ENCODE results near the gene ART1. TPM values are rescaled to one million over a fixed set of nuclear protein-coding genes. Genes with fewer than 3 reads are reported as not detected.
"Not testable (repeated sequence)": the region's sequence is repeated elsewhere in the genome, so short reads cannot be mapped to it uniquely, and the experiment has no call there.

Gene ART1
- total RNA-seq, 1 donor from 2014 or later = not detected

DNA sequence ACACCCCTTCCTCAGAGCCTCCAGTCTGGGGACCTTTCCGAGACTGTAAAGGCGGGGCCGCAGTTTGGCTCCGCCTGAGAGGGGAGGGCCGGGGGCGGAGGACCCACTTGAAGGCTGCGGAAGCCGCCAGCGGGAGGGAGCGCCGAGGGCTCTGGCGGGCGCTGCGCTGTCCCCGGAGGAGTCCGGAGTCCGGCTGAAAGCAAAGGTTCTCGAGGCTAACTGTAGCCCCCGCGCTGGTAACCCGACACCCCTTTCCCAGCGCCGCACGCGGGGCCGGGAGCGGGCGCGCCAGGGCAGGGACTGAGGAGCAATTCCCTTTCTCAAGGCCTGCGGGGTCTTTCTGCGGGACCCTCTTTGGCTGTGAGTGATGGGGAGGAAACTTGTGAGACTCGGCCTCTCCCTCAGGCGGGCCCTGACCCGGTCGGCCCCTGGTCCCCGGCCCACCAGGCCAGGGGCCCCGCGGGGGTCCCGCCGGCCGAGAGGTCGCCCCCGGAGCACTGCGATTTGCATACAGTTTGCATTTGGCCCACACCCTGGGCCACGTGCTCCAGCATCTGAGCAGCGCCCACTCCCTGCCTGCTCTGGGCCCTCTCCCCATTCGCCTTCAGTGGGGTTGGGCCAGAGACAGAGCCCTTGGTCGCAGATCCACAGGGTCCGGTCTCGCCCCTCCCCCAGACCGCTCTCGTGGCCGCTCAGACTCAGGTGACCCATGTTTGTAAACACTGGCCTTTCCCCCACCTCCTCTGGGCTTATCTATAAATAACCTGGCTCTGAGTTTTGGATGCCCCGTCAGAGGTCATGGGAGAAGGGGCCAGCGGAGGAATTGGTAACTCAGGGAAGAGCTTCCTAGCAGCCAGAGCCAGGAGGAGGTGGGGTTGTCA, 2.6 kb upstream of the ART1 start:
- H3K4me3 ChIP-seq (ENCODE audit: insufficient read depth, low read depth, low read length) = peak overlapping the region; percentile 64
- Mint-ChIP-seq H3K27me3 (ENCODE audit: low read depth, unreplicated experiment) (peaks cover 35% of the 10 kb centered on the region), H3K9me3 (ENCODE audit: unreplicated experiment) (peaks cover 4% of the 10 kb centered on the region), H3K36me3 (ENCODE audit: low read depth, unreplicated experiment) (peaks cover 3% of the 10 kb centered on the region), H3K4me1 (ENCODE audit: low read depth, unreplicated experiment) (no peaks in the 10 kb centered on the region), H3K27ac (ENCODE audit: unreplicated experiment) (peak overlapping the region; percentile 70), H3K4me3 (ENCODE audit: unreplicated experiment) (peak overlapping the region; percentile 80)
- peak overlapping the region; percentile 78 for H3K9ac ChIP-seq (ENCODE audit: low read length)
- FAIRE-seq = no peak
- no peaks in the 10 kb centered on the region for H3K9me3 ChIP-seq (ENCODE audit: insufficient read depth, low read depth, low read length)
- H2AFZ ChIP-seq (ENCODE audit: low read depth, low read length) = peak overlapping the region; percentile 79
- peaks cover 7% of the 10 kb centered on the region for H3K4me1 ChIP-seq (ENCODE audit: insufficient read depth, low read length)
- no peaks in the 10 kb centered on the region for H4K20me1 ChIP-seq (ENCODE audit: insufficient read depth, low read length)
- H3K27me3 ChIP-seq (ENCODE audit: insufficient read depth, low read length) = no peaks in the 10 kb centered on the region
- peak; percentile 67 for DNase-seq (ENCODE audit: low read depth)
- peak overlapping the region; percentile 93 for H3K4me2 ChIP-seq (ENCODE audit: low read length)
- H3K36me3 ChIP-seq (ENCODE audit: insufficient read depth, low read length) = no peaks in the 10 kb centered on the region
- no peaks in the 10 kb centered on the region for H3K79me2 ChIP-seq (ENCODE audit: insufficient read depth, low read length)
- H3K27ac ChIP-seq (ENCODE audit: low read depth, low read length) = no peak overlapping the region
- TF ChIP-seq EZH2 (IDR thresholded peaks at IDR 0.05; ENCODE audit: insufficient read depth, low read length) = no peak
- TF ChIP-seq, protein P1, sequence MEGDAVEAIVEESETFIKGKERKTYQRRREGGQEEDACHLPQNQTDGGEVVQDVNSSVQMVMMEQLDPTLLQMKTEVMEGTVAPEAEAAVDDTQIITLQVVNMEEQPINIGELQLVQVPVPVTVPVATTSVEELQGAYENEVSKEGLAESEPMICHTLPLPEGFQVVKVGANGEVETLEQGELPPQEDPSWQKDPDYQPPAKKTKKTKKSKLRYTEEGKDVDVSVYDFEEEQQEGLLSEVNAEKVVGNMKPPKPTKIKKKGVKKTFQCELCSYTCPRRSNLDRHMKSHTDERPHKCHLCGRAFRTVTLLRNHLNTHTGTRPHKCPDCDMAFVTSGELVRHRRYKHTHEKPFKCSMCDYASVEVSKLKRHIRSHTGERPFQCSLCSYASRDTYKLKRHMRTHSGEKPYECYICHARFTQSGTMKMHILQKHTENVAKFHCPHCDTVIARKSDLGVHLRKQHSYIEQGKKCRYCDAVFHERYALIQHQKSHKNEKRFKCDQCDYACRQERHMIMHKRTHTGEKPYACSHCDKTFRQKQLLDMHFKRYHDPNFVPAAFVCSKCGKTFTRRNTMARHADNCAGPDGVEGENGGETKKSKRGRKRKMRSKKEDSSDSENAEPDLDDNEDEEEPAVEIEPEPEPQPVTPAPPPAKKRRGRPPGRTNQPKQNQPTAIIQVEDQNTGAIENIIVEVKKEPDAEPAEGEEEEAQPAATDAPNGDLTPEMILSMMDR (IDR thresholded peaks at IDR 0.05; ENCODE audit: insufficient read depth, low read depth, low read length) = no peak

DNA sequence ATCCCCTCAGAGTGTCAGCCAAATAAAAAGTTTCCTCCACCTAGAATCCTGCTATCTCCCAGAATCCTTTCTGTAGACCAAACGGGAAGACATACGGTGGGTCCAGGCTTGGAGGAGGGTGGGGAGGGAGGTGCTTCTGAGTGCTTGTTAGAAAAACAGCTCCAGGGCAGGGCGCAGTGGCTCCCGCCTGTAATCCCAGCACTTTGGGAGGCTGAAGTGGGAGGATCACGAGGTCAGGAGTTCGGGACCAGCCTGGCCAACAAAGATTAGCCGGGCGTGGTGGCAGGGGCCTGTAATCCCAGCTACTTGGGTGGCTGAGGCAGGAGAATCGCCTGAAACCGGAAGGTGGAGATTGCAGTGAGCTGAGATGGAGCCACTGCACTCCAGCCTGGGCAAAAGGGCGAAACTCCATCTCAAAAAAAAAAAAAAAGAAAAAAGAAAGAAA, 1.8 kb upstream of the ART1 start:
- H3K79me2 ChIP-seq (ENCODE audit: insufficient read depth, low read length); H3K36me3 Mint-ChIP-seq (ENCODE audit: low read depth, unreplicated experiment); H3K4me3 Mint-ChIP-seq (ENCODE audit: unreplicated experiment); H3K27ac ChIP-seq (ENCODE audit: low read depth, low read length); H3K9me3 ChIP-seq (ENCODE audit: insufficient read depth, low read depth, low read length); H3K36me3 ChIP-seq (ENCODE audit: insufficient read depth, low read length); H3K27me3 ChIP-seq (ENCODE audit: insufficient read depth, low read length); H3K27ac Mint-ChIP-seq (ENCODE audit: unreplicated experiment); H3K4me1 ChIP-seq (ENCODE audit: insufficient read depth, low read length); DNase-seq (ENCODE audit: low read depth); H3K9me3 Mint-ChIP-seq (ENCODE audit: unreplicated experiment); H3K4me3 ChIP-seq (ENCODE audit: insufficient read depth, low read depth, low read length); H4K20me1 ChIP-seq (ENCODE audit: insufficient read depth, low read length); FAIRE-seq; H3K4me1 Mint-ChIP-seq (ENCODE audit: low read depth, unreplicated experiment): not testable (repeated sequence)
- H3K9ac ChIP-seq (ENCODE audit: low read length) = peak overlapping the region; percentile 78
- H3K27me3 Mint-ChIP-seq (ENCODE audit: low read depth, unreplicated experiment) = peaks cover 36% of the 10 kb centered on the region
- H3K4me2 ChIP-seq (ENCODE audit: low read length) = peak overlapping the region; percentile 93
- H2AFZ ChIP-seq (ENCODE audit: low read depth, low read length) = peak overlapping the region; percentile 79

DNA sequence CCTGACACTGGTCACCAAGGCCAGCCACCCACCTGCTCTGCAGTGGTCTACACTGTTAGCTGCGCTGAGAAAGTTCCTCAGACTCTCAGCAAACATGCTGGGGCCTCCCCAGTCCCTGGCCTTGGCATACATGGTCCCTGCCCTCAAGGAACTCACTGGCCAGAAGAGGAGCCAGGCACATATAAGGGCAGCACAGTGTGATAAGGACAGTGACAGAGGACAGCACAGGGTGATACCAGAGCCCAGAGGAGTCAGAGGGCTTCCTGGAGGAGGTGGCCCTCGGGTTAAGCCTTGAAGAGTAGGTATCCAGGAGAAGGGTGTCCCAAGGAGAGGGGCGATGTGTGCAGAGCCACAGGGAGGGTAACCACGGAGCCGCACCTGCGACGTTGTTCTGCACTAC, 624 bp downstream of the ART1 start:
- TF ChIP-seq EZH2 (IDR thresholded peaks at IDR 0.05; ENCODE audit: insufficient read depth, low read length) = no peak
- TF ChIP-seq, protein P1 (IDR thresholded peaks at IDR 0.05; ENCODE audit: insufficient read depth, low read depth, low read length) = no peak
- H3K4me1 ChIP-seq (ENCODE audit: insufficient read depth, low read length) = peaks cover 7% of the 10 kb centered on the region
- no peak overlapping the region for H3K4me3 ChIP-seq (ENCODE audit: insufficient read depth, low read depth, low read length)
- H3K9ac ChIP-seq (ENCODE audit: low read length) = no peak overlapping the region
- no peak overlapping the region for H3K27ac ChIP-seq (ENCODE audit: low read depth, low read length)
- no peak overlapping the region for H3K4me2 ChIP-seq (ENCODE audit: low read length)
- DNase-seq (ENCODE audit: low read depth) (no peak), FAIRE-seq (no peak)
- no peak overlapping the region for H2AFZ ChIP-seq (ENCODE audit: low read depth, low read length)
- Mint-ChIP-seq H3K9me3 (ENCODE audit: unreplicated experiment) (peaks cover 9% of the 10 kb centered on the region), H3K4me1 (ENCODE audit: low read depth, unreplicated experiment) (no peaks in the 10 kb centered on the region), H3K27me3 (ENCODE audit: low read depth, unreplicated experiment) (peaks cover 44% of the 10 kb centered on the region), H3K36me3 (ENCODE audit: low read depth, unreplicated experiment) (peaks cover 3% of the 10 kb centered on the region), H3K27ac (ENCODE audit: unreplicated experiment) (no peak overlapping the region), H3K4me3 (ENCODE audit: unreplicated experiment) (no peak overlapping the region)
- H3K27me3 ChIP-seq (ENCODE audit: insufficient read depth, low read length) = no peaks in the 10 kb centered on the region
- no peaks in the 10 kb centered on the region for H3K36me3 ChIP-seq (ENCODE audit: insufficient read depth, low read length)
- H4K20me1 ChIP-seq (ENCODE audit: insufficient read depth, low read length) = no peaks in the 10 kb centered on the region
- no peaks in the 10 kb centered on the region for H3K79me2 ChIP-seq (ENCODE audit: insufficient read depth, low read length)
- H3K9me3 ChIP-seq (ENCODE audit: insufficient read depth, low read depth, low read length) = no peaks in the 10 kb centered on the region

DNA sequence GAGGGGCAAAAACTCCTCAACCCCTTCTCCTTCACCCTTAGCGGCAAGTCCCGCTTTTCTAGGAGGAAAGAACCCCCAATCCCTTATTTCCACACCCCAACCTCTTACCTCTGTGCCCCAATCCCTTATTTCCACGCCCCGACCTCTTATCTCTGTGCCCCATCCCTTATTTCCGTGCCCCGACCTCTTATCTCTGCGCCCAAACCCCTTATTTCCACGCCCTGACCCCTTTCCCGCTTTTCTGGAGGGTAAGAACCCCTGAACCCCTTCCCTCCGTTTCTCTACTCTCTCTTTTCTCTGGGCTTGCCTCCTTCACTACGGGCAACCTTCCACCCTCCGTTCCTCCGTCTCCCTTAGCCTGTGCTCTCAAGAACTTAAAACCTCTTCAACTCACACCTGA, 3.9 kb downstream of the ART1 start:
- peaks cover 47% of the 10 kb centered on the region for H3K27me3 Mint-ChIP-seq (ENCODE audit: low read depth, unreplicated experiment)
- not testable (repeated sequence) for H3K27ac Mint-ChIP-seq (ENCODE audit: unreplicated experiment); FAIRE-seq; H3K4me1 Mint-ChIP-seq (ENCODE audit: low read depth, unreplicated experiment); H3K4me3 ChIP-seq (ENCODE audit: insufficient read depth, low read depth, low read length); H3K4me3 Mint-ChIP-seq (ENCODE audit: unreplicated experiment); H2AFZ ChIP-seq (ENCODE audit: low read depth, low read length); H3K27ac ChIP-seq (ENCODE audit: low read depth, low read length); H3K79me2 ChIP-seq (ENCODE audit: insufficient read depth, low read length); H3K4me2 ChIP-seq (ENCODE audit: low read length); H3K27me3 ChIP-seq (ENCODE audit: insufficient read depth, low read length); H3K36me3 Mint-ChIP-seq (ENCODE audit: low read depth, unreplicated experiment); H3K9ac ChIP-seq (ENCODE audit: low read length); H3K4me1 ChIP-seq (ENCODE audit: insufficient read depth, low read length); DNase-seq (ENCODE audit: low read depth); H3K9me3 ChIP-seq (ENCODE audit: insufficient read depth, low read depth, low read length); H3K36me3 ChIP-seq (ENCODE audit: insufficient read depth, low read length); H3K9me3 Mint-ChIP-seq (ENCODE audit: unreplicated experiment); H4K20me1 ChIP-seq (ENCODE audit: insufficient read depth, low read length)
